Measurements from ENCODE around the gene EMP2. TPM values are rescaled to one million over a fixed set of nuclear protein-coding genes. Genes with fewer than 3 reads are reported as not detected.

EMP2 gene
- total RNA-seq, 1 donor from 2014 or later: 70.7 TPM

DNA sequence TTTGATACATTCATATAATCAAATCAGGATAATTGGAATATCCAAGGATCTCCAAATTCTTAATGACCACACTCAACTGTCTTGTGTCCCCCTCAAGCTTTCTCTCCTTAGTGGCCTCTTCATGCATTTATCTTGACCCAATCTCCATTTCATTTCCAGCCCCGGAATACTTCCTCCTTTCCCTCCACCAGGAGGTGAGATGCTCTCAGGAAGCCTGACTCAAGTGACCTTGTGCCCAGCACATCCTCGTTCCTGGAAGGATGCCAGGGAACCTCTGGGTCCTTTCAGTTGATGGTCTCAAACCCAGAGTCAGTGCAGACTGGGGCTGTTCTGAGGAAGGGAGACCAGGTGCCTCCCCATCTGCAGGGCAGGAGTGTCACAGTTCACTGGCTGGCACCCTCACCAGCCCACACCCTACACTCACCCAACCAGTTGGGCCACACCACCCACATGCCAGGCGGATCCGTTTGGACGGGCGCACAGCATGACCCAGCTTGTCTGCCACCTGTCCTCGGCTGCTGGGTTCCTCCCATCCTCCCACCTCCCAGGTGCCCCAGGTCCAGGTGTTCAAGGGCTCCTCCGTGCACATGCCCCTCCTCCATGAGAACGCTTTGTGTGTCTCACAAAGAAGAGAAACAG lies 14.0 kb upstream of the EMP2 start:
- Histone ChIP-seq H3K36me3 (no peaks in the 10 kb centered on the region), H3K9me3 (no peaks in the 10 kb centered on the region), H3K4me3 (no peak overlapping the region), H3K4me1 (peaks cover 20% of the 10 kb centered on the region), H3K27ac (no peak overlapping the region), H3K27me3 (no peaks in the 10 kb centered on the region)
- intact Hi-C loops (cut with DNase I): no loop called here
- no peak for TF ChIP-seq CTCF (IDR thresholded peaks at IDR 0.05)
- TF ChIP-seq POLR2A (IDR thresholded peaks at IDR 0.05): no peak
- peak; percentile 72 to 73 for TF ChIP-seq POLR2AphosphoS5 (IDR thresholded peaks at IDR 0.05; ENCODE audit: insufficient read depth in 1 of 2, low read depth in 1 of 2)
- DNase-seq (ENCODE audit: extremely low spot score in 2 of 2): no peak

- Histone ChIP-seq H3K4me1 (peaks cover 8% of the 10 kb centered on the region), H3K27ac (no peak overlapping the region), H3K9me3 (no peaks in the 10 kb centered on the region), H3K4me3 (no peak overlapping the region), H3K27me3 (no peaks in the 10 kb centered on the region), H3K36me3 (no peaks in the 10 kb centered on the region)
- TF ChIP-seq POLR2AphosphoS5 (IDR thresholded peaks at IDR 0.05; ENCODE audit: insufficient read depth in 1 of 2, low read depth in 1 of 2) (no peak), CTCF (IDR thresholded peaks at IDR 0.05) (no peak), POLR2A (IDR thresholded peaks at IDR 0.05) (no peak)
- intact Hi-C loops (cut with DNase I): no loop called here
- no peak for DNase-seq (ENCODE audit: extremely low spot score in 2 of 2)
Measured at GRCh38 chr16:10592611-10593010, 12.2 kb upstream of the EMP2 start.

GRCh38 chr16:10590342-10590741 lies 9.9 kb upstream of the EMP2 start:
- no peaks in the 10 kb centered on the region for H3K9me3 ChIP-seq
- TF ChIP-seq CTCF (IDR thresholded peaks at IDR 0.05): no peak
- no peak for TF ChIP-seq POLR2A (IDR thresholded peaks at IDR 0.05)
- no peak for TF ChIP-seq POLR2AphosphoS5 (IDR thresholded peaks at IDR 0.05; ENCODE audit: insufficient read depth in 1 of 2, low read depth in 1 of 2)
- DNase-seq (ENCODE audit: extremely low spot score in 2 of 2): no peak
- H3K36me3 ChIP-seq: no peaks in the 10 kb centered on the region
- intact Hi-C loops (cut with DNase I): no loop called here
- H3K4me1 ChIP-seq: peaks cover 8% of the 10 kb centered on the region
- no peak overlapping the region for H3K27ac ChIP-seq
- no peaks in the 10 kb centered on the region for H3K27me3 ChIP-seq
- H3K4me3 ChIP-seq: no peak overlapping the region

GRCh38 chr16:10589109-10589508 lies 8.7 kb upstream of the EMP2 start:
- intact Hi-C loops (cut with DNase I): no loop called here
- Histone ChIP-seq H3K27ac (no peak overlapping the region), H3K4me1 (no peaks in the 10 kb centered on the region)

More at GRCh38 chr16:10589109-10589508, 8.7 kb upstream of the EMP2 start:
- H3K36me3 ChIP-seq: no peaks in the 10 kb centered on the region
- no peaks in the 10 kb centered on the region for H3K27me3 ChIP-seq
- no peak for DNase-seq (ENCODE audit: extremely low spot score in 2 of 2)
- H3K4me3 ChIP-seq: no peak overlapping the region
- TF ChIP-seq POLR2AphosphoS5 (IDR thresholded peaks at IDR 0.05; ENCODE audit: insufficient read depth in 1 of 2, low read depth in 1 of 2) (no peak), CTCF (IDR thresholded peaks at IDR 0.05) (no peak)
- H3K9me3 ChIP-seq: no peaks in the 10 kb centered on the region

Measured in vagina (tissue), 2 donors.